ENCODE results near the gene STEAP4. TPM values are rescaled to one million over a fixed set of nuclear protein-coding genes. Genes with fewer than 3 reads are reported as not detected.
A peak's percentile ranks its signal among the peaks of the same experiment; 100 is the strongest.

Gene STEAP4
- polyA plus RNA-seq, 2 donors: 3.7 to 6.2 TPM

GRCh38 chr7:88302486-88302885 is 4.2 kb downstream of the STEAP4 start:
- Histone ChIP-seq H3K4me3 (ENCODE audit: low read depth in 1 of 2, low read length in 2 of 2) (no peak overlapping the region), H3K27me3 (ENCODE audit: control insufficient read depth in 1 of 2, insufficient read depth in 2 of 2, low read length in 2 of 2) (no peaks in the 10 kb centered on the region)
- WGBS, 2 donors: 73 to 78% methylated on average over 6 of the region's 6 CpGs

GRCh38 chr7:88301924-88302323 is 4.8 kb downstream of the STEAP4 start:
- no peaks in the 10 kb centered on the region for H3K36me3 ChIP-seq (ENCODE audit: control insufficient read depth in 2 of 2, insufficient read depth in 2 of 2, low read length in 1 of 2)
- WGBS, 2 donors: 64% methylated on average over 1 of the region's 1 CpG
- no peak overlapping the region for H3K4me3 ChIP-seq (ENCODE audit: low read depth in 1 of 2, low read length in 2 of 2)
- no peaks in the 10 kb centered on the region for H3K4me1 ChIP-seq (ENCODE audit: control insufficient read depth in 2 of 2, insufficient read depth in 2 of 2, low read length in 1 of 2)
- H3K27me3 ChIP-seq (ENCODE audit: control insufficient read depth in 1 of 2, insufficient read depth in 2 of 2, low read length in 2 of 2): no peaks in the 10 kb centered on the region
- H3K9me3 ChIP-seq (ENCODE audit: control insufficient read depth in 2 of 2, insufficient read depth in 1 of 2, low read depth in 1 of 2, low read length in 1 of 2): no peaks in the 10 kb centered on the region
- no peak overlapping the region for H3K27ac ChIP-seq (ENCODE audit: low read depth in 2 of 2, low read length in 1 of 2)

More at GRCh38 chr7:88302486-88302885, 4.2 kb downstream of the STEAP4 start:
- Histone ChIP-seq H3K36me3 (ENCODE audit: control insufficient read depth in 2 of 2, insufficient read depth in 2 of 2, low read length in 1 of 2) (no peaks in the 10 kb centered on the region), H3K9me3 (ENCODE audit: control insufficient read depth in 2 of 2, insufficient read depth in 1 of 2, low read depth in 1 of 2, low read length in 1 of 2) (no peaks in the 10 kb centered on the region), H3K4me1 (ENCODE audit: control insufficient read depth in 2 of 2, insufficient read depth in 2 of 2, low read length in 1 of 2) (no peaks in the 10 kb centered on the region), H3K27ac (ENCODE audit: low read depth in 2 of 2, low read length in 1 of 2) (no peak overlapping the region)

- Histone ChIP-seq H3K36me3 (ENCODE audit: control insufficient read depth in 2 of 2, insufficient read depth in 2 of 2, low read length in 1 of 2) (no peaks in the 10 kb centered on the region), H3K4me3 (ENCODE audit: low read depth in 1 of 2, low read length in 2 of 2) (no peak overlapping the region), H3K27ac (ENCODE audit: low read depth in 2 of 2, low read length in 1 of 2) (no peak overlapping the region), H3K9me3 (ENCODE audit: control insufficient read depth in 2 of 2, insufficient read depth in 1 of 2, low read depth in 1 of 2, low read length in 1 of 2) (no peaks in the 10 kb centered on the region), H3K4me1 (ENCODE audit: control insufficient read depth in 2 of 2, insufficient read depth in 2 of 2, low read length in 1 of 2) (no peaks in the 10 kb centered on the region), H3K27me3 (ENCODE audit: control insufficient read depth in 1 of 2, insufficient read depth in 2 of 2, low read length in 2 of 2) (no peaks in the 10 kb centered on the region)
- 90 to 94% methylated on average over 1 of the region's 1 CpG for WGBS, 2 donors
Observed at GRCh38 chr7:88300401-88300945, 6.2 kb downstream of the STEAP4 start.

- no peak overlapping the region for H3K4me3 ChIP-seq (ENCODE audit: low read depth in 1 of 2, low read length in 2 of 2)
- 76 to 79% methylated on average over 3 of the region's 3 CpGs for WGBS, 2 donors
- no peaks in the 10 kb centered on the region for H3K27me3 ChIP-seq (ENCODE audit: control insufficient read depth in 1 of 2, insufficient read depth in 2 of 2, low read length in 2 of 2)
- no peak overlapping the region for H3K27ac ChIP-seq (ENCODE audit: low read depth in 2 of 2, low read length in 1 of 2)
- no peaks in the 10 kb centered on the region for H3K9me3 ChIP-seq (ENCODE audit: control insufficient read depth in 2 of 2, insufficient read depth in 1 of 2, low read depth in 1 of 2, low read length in 1 of 2)
- no peaks in the 10 kb centered on the region for H3K4me1 ChIP-seq (ENCODE audit: control insufficient read depth in 2 of 2, insufficient read depth in 2 of 2, low read length in 1 of 2)
- H3K36me3 ChIP-seq (ENCODE audit: control insufficient read depth in 2 of 2, insufficient read depth in 2 of 2, low read length in 1 of 2): no peaks in the 10 kb centered on the region
Observed at GRCh38 chr7:88299126-88299525, 7.6 kb downstream of the STEAP4 start.

- no peak overlapping the region for H3K4me3 ChIP-seq (ENCODE audit: low read depth in 1 of 2, low read length in 2 of 2)
- no peaks in the 10 kb centered on the region for H3K27me3 ChIP-seq (ENCODE audit: control insufficient read depth in 1 of 2, insufficient read depth in 2 of 2, low read length in 2 of 2)
- no peak overlapping the region for H3K27ac ChIP-seq (ENCODE audit: low read depth in 2 of 2, low read length in 1 of 2)
- H3K36me3 ChIP-seq (ENCODE audit: control insufficient read depth in 2 of 2, insufficient read depth in 2 of 2, low read length in 1 of 2): no peaks in the 10 kb centered on the region
- WGBS, 2 donors: 94 to 96% methylated on average over 1 of the region's 1 CpG
- H3K9me3 ChIP-seq (ENCODE audit: control insufficient read depth in 2 of 2, insufficient read depth in 1 of 2, low read depth in 1 of 2, low read length in 1 of 2): no peaks in the 10 kb centered on the region
- H3K4me1 ChIP-seq (ENCODE audit: control insufficient read depth in 2 of 2, insufficient read depth in 2 of 2, low read length in 1 of 2): no peaks in the 10 kb centered on the region
Observed at GRCh38 chr7:88293866-88294265, 12.8 kb downstream of the STEAP4 start.

GRCh38 chr7:88291398-88292173 is 15.1 kb downstream of the STEAP4 start:
- 76 to 78% methylated on average over 11 of the region's 11 CpGs for WGBS, 2 donors
- no peaks in the 10 kb centered on the region for H3K36me3 ChIP-seq (ENCODE audit: control insufficient read depth in 2 of 2, insufficient read depth in 2 of 2, low read length in 1 of 2)
- peaks cover 0 to 3% of the 10 kb centered on the region in 2 donors for H3K9me3 ChIP-seq (ENCODE audit: control insufficient read depth in 2 of 2, insufficient read depth in 1 of 2, low read depth in 1 of 2, low read length in 1 of 2)
- H3K27ac ChIP-seq (ENCODE audit: low read depth in 2 of 2, low read length in 1 of 2): peak overlapping the region; percentile 59 to 78
- H3K27me3 ChIP-seq (ENCODE audit: control insufficient read depth in 1 of 2, insufficient read depth in 2 of 2, low read length in 2 of 2): no peaks in the 10 kb centered on the region
- H3K4me1 ChIP-seq (ENCODE audit: control insufficient read depth in 2 of 2, insufficient read depth in 2 of 2, low read length in 1 of 2): no peaks in the 10 kb centered on the region
- no peak overlapping the region for H3K4me3 ChIP-seq (ENCODE audit: low read depth in 1 of 2, low read length in 2 of 2)

GRCh38 chr7:88290491-88290890 is 16.2 kb downstream of the STEAP4 start:
- no peaks in the 10 kb centered on the region for H3K27me3 ChIP-seq (ENCODE audit: control insufficient read depth in 1 of 2, insufficient read depth in 2 of 2, low read length in 2 of 2)
- 88 to 90% methylated on average over 4 of the region's 4 CpGs for WGBS, 2 donors
- H3K27ac ChIP-seq (ENCODE audit: low read depth in 2 of 2, low read length in 1 of 2): peak overlapping the region in 1 of 2 donors; percentile 76
- no peak overlapping the region for H3K4me3 ChIP-seq (ENCODE audit: low read depth in 1 of 2, low read length in 2 of 2)
- no peaks in the 10 kb centered on the region for H3K4me1 ChIP-seq (ENCODE audit: control insufficient read depth in 2 of 2, insufficient read depth in 2 of 2, low read length in 1 of 2)
- no peaks in the 10 kb centered on the region for H3K36me3 ChIP-seq (ENCODE audit: control insufficient read depth in 2 of 2, insufficient read depth in 2 of 2, low read length in 1 of 2)
- peaks cover 0 to 3% of the 10 kb centered on the region in 2 donors for H3K9me3 ChIP-seq (ENCODE audit: control insufficient read depth in 2 of 2, insufficient read depth in 1 of 2, low read depth in 1 of 2, low read length in 1 of 2)

GRCh38 chr7:88289564-88290025 is 17.1 kb downstream of the STEAP4 start:
- Histone ChIP-seq H3K27ac (ENCODE audit: low read depth in 2 of 2, low read length in 1 of 2) (no peak overlapping the region), H3K4me3 (ENCODE audit: low read depth in 1 of 2, low read length in 2 of 2) (no peak overlapping the region), H3K27me3 (ENCODE audit: control insufficient read depth in 1 of 2, insufficient read depth in 2 of 2, low read length in 2 of 2) (no peaks in the 10 kb centered on the region), H3K4me1 (ENCODE audit: control insufficient read depth in 2 of 2, insufficient read depth in 2 of 2, low read length in 1 of 2) (no peaks in the 10 kb centered on the region), H3K9me3 (ENCODE audit: control insufficient read depth in 2 of 2, insufficient read depth in 1 of 2, low read depth in 1 of 2, low read length in 1 of 2) (peaks cover 0 to 3% of the 10 kb centered on the region in 2 donors), H3K36me3 (ENCODE audit: control insufficient read depth in 2 of 2, insufficient read depth in 2 of 2, low read length in 1 of 2) (no peaks in the 10 kb centered on the region)
- WGBS, 2 donors: 41 to 44% methylated on average over 2 of the region's 2 CpGs

- H3K4me1 ChIP-seq (ENCODE audit: control insufficient read depth in 2 of 2, insufficient read depth in 2 of 2, low read length in 1 of 2): no peaks in the 10 kb centered on the region
- no peaks in the 10 kb centered on the region for H3K27me3 ChIP-seq (ENCODE audit: control insufficient read depth in 1 of 2, insufficient read depth in 2 of 2, low read length in 2 of 2)
Observed at GRCh38 chr7:88281749-88282148, 24.9 kb downstream of the STEAP4 start.

GRCh38 chr7:88280801-88281200 is 25.9 kb downstream of the STEAP4 start:
- Histone ChIP-seq H3K27ac (ENCODE audit: low read depth in 2 of 2, low read length in 1 of 2) (no peak overlapping the region), H3K36me3 (ENCODE audit: control insufficient read depth in 2 of 2, insufficient read depth in 2 of 2, low read length in 1 of 2) (no peaks in the 10 kb centered on the region), H3K4me1 (ENCODE audit: control insufficient read depth in 2 of 2, insufficient read depth in 2 of 2, low read length in 1 of 2) (no peaks in the 10 kb centered on the region), H3K4me3 (ENCODE audit: low read depth in 1 of 2, low read length in 2 of 2) (no peak overlapping the region), H3K27me3 (ENCODE audit: control insufficient read depth in 1 of 2, insufficient read depth in 2 of 2, low read length in 2 of 2) (no peaks in the 10 kb centered on the region), H3K9me3 (ENCODE audit: control insufficient read depth in 2 of 2, insufficient read depth in 1 of 2, low read depth in 1 of 2, low read length in 1 of 2) (no peaks in the 10 kb centered on the region)
- WGBS, 2 donors: 92 to 97% methylated on average over 1 of the region's 1 CpG

More at GRCh38 chr7:88281749-88282148, 24.9 kb downstream of the STEAP4 start:
- 51 to 55% methylated on average over 2 of the region's 2 CpGs for WGBS, 2 donors
- H3K36me3 ChIP-seq (ENCODE audit: control insufficient read depth in 2 of 2, insufficient read depth in 2 of 2, low read length in 1 of 2): no peaks in the 10 kb centered on the region
- no peak overlapping the region for H3K27ac ChIP-seq (ENCODE audit: low read depth in 2 of 2, low read length in 1 of 2)
- no peaks in the 10 kb centered on the region for H3K9me3 ChIP-seq (ENCODE audit: control insufficient read depth in 2 of 2, insufficient read depth in 1 of 2, low read depth in 1 of 2, low read length in 1 of 2)
- no peak overlapping the region for H3K4me3 ChIP-seq (ENCODE audit: low read depth in 1 of 2, low read length in 2 of 2)

Data from esophagus (tissue), 2 donors.